H1 (cell line): Measurements from ENCODE around the gene WWC2. TPM values are rescaled to one million over a fixed set of nuclear protein-coding genes. Genes with fewer than 3 reads are reported as not detected.
A peak's percentile ranks its signal among the peaks of the same experiment; 100 is the strongest.

ENCODE experiments used
- CTCF ChIA-PET: fragments of 300-600 bp; sonication (Branson Sonifier 250); formaldehyde crosslinking; loops from one replicate; lab custom pipeline; 2021; ENCODE audit not compliant: partially characterized antibody; lab: Charles Lee
- POLR2A ChIA-PET: fragments of 300-600 bp; sonication (Branson Sonifier 250); formaldehyde crosslinking; loops from one replicate; lab custom pipeline; 2021; ENCODE audit warnings: inconsistent platforms; ENCODE audit not compliant: partially characterized antibody; lab: Charles Lee
- DNase-seq, 2 experiments: peaks; one replicate each; pipeline versions ENCODE4 v3.0.0 to v3.0.0-alpha.2; 2010 to 2022; ENCODE audit warnings: low spot score in 2 of 2, low read depth in 1 of 2, mixed read lengths in 1 of 2
- FAIRE-seq: peaks from 2 replicates; lab custom pipeline; 2011; peaks lifted over from hg19 to GRCh38; lab: Jason Lieb, UNC
- H2AFZ ChIP-seq: 2 replicates; pipeline ENCODE4 v1.8.1; 2012; ENCODE audit warnings: low read length, inconsistent platforms
- H2AK5ac ChIP-seq: 2 replicates; pipeline ENCODE4 v1.6.1; 2013; ENCODE audit warnings: low read depth, low read length
- H2BK120ac ChIP-seq: replicated peaks from 2 replicates; pipeline ENCODE3; 2013; ENCODE audit warnings: low read depth, low read length, inconsistent platforms
- H2BK12ac ChIP-seq: 2 replicates; pipeline ENCODE4 v1.6.1; 2013; ENCODE audit warnings: low read depth, low read length
- H2BK15ac ChIP-seq: 2 replicates; pipeline ENCODE4 v1.6.1; 2013; ENCODE audit warnings: low read length
- H2BK20ac ChIP-seq: 2 replicates; pipeline ENCODE4 v1.6.1; 2013; ENCODE audit warnings: low read length
- H2BK5ac ChIP-seq: 2 replicates; pipeline ENCODE4 v1.6.1; 2013; ENCODE audit warnings: low read depth, low read length
- H3K14ac ChIP-seq: 2 replicates; pipeline ENCODE4 v1.6.1; 2013; ENCODE audit warnings: inconsistent platforms; ENCODE audit not compliant: insufficient read length
- H3K18ac ChIP-seq: 2 replicates; pipeline ENCODE4 v1.6.1; 2013; ENCODE audit warnings: low read length; ENCODE audit errors: extremely low read depth
- H3K23ac ChIP-seq: 2 replicates; pipeline ENCODE4 v1.6.1; 2013; ENCODE audit warnings: inconsistent platforms; ENCODE audit not compliant: insufficient read length
- H3K23me2 ChIP-seq: 2 replicates; pipeline ENCODE4 v1.6.1; 2013; ENCODE audit warnings: low read depth, low read length
- H3K27ac ChIP-seq: 2 replicates; pipeline ENCODE4 v1.6.1; 2011; ENCODE audit warnings: low read depth, low read length, inconsistent platforms
- H3K27me3 ChIP-seq, 4 experiments: replicated peaks in 1 of 4; 1 replicate in 1 of 4; 2 replicates in 3 of 4; pipeline versions ENCODE4 v1.6.1 to v1.8.1; 2011 to 2013; ENCODE audit warnings: low read length in 3 of 4, mild to moderate bottlenecking in 3 of 4, inconsistent platforms in 2 of 4, mixed read lengths in 2 of 4, moderate library complexity in 1 of 4; ENCODE audit not compliant: control insufficient read depth in 3 of 4, insufficient read depth in 3 of 4; ENCODE audit errors: extremely low read depth in 1 of 4
- H3K36me3 ChIP-seq, 4 experiments: 2 replicates each; pipeline versions ENCODE4 v1.6.1 to v1.8.1; 2011 to 2013; ENCODE audit warnings: mild to moderate bottlenecking in 4 of 4, low read length in 3 of 4, moderate library complexity in 2 of 4, control low read depth in 1 of 4, inconsistent platforms in 1 of 4; ENCODE audit not compliant: insufficient read depth in 4 of 4, control insufficient read depth in 2 of 4
- H3K4ac ChIP-seq: replicated peaks from 2 replicates; pipeline ENCODE3; 2013; ENCODE audit warnings: low read length, low read depth, mixed read lengths, inconsistent platforms; ENCODE audit not compliant: insufficient read length
- H3K4me1 ChIP-seq, 4 experiments: replicated peaks in 1 of 4; 1 replicate in 1 of 4; 2 replicates in 3 of 4; pipeline versions ENCODE4 v1.6.1 to v1.8.1; 2011 to 2013; ENCODE audit warnings: low read length in 3 of 4, inconsistent platforms in 2 of 4, mixed read lengths in 1 of 4; ENCODE audit not compliant: insufficient read depth in 4 of 4, control insufficient read depth in 3 of 4
- H3K4me2 ChIP-seq, 2 experiments: 2 replicates each; pipeline versions ENCODE4 v1.6.1 to v1.8.1; 2011 to 2013; ENCODE audit warnings: low read depth in 2 of 2, low read length in 2 of 2, control low read depth in 1 of 2, inconsistent platforms in 1 of 2, mild to moderate bottlenecking in 1 of 2; ENCODE audit not compliant: insufficient read depth in 1 of 2
- H3K4me3 ChIP-seq, 4 experiments: fragments of 200-600, 300-600 bp in 1 of 4; sonication (generic), shearing (Covaris generic), sonication (Bioruptor Twin) in 1 of 4; 2 replicates each; pipeline versions ENCODE4 v1.5.1 to v1.8.1; 2011 to 2016; ENCODE audit warnings: low read length in 4 of 4, low read depth in 3 of 4, control low read depth in 2 of 4, inconsistent platforms in 2 of 4, mild to moderate bottlenecking in 2 of 4, mixed read lengths in 1 of 4, moderate library complexity in 1 of 4; ENCODE audit not compliant: insufficient read depth in 2 of 4; ENCODE audit errors: extremely low read depth in 1 of 4
- H3K56ac ChIP-seq: replicated peaks from 2 replicates; pipeline ENCODE3; 2013; ENCODE audit warnings: low read depth, mild to moderate bottlenecking, mixed read lengths, low read length, inconsistent platforms; ENCODE audit not compliant: insufficient read length
- H3K79me1 ChIP-seq: 2 replicates; pipeline ENCODE4 v1.6.1; 2013; ENCODE audit warnings: low read depth, low read length, control low read depth
- H3K79me2 ChIP-seq, 2 experiments: 2 replicates each; pipeline versions ENCODE4 v1.6.1 to v1.8.1; 2012 to 2013; ENCODE audit warnings: low read length in 2 of 2, mild to moderate bottlenecking in 2 of 2, inconsistent platforms in 1 of 2; ENCODE audit not compliant: insufficient read depth in 2 of 2, control insufficient read depth in 1 of 2
- H3K9ac ChIP-seq, 4 experiments: replicated peaks in 1 of 4; 1 replicate in 1 of 4; 2 replicates in 3 of 4; pipeline versions ENCODE4 v1.6.1 to v1.8.1; 2011 to 2013; ENCODE audit warnings: low read depth in 3 of 4, low read length in 3 of 4, control low read depth in 2 of 4, mild to moderate bottlenecking in 2 of 4, moderate library complexity in 2 of 4, inconsistent platforms in 1 of 4; ENCODE audit errors: extremely low read depth in 1 of 4
- H3K9me3 ChIP-seq, 2 experiments: 2 replicates each; pipeline versions ENCODE4 v1.6.1 to v1.8.1; 2012 to 2013; ENCODE audit warnings: mild to moderate bottlenecking in 2 of 2, moderate library complexity in 2 of 2, control low read depth in 1 of 2, inconsistent platforms in 1 of 2, low read depth in 1 of 2, low read length in 1 of 2, mixed read lengths in 1 of 2; ENCODE audit not compliant: insufficient read depth in 2 of 2
- H4K20me1 ChIP-seq, 2 experiments: replicated peaks in 1 of 2; 2 replicates each; pipeline versions ENCODE3 to v1.8.1; 2011 to 2013; ENCODE audit warnings: inconsistent platforms in 2 of 2, low read length in 2 of 2, mild to moderate bottlenecking in 1 of 2; ENCODE audit not compliant: insufficient read depth in 2 of 2, control insufficient read depth in 1 of 2
- H4K5ac ChIP-seq: 2 replicates; pipeline ENCODE4 v1.6.1; 2013; ENCODE audit warnings: low read length, low read depth, mixed read lengths, inconsistent platforms; ENCODE audit not compliant: insufficient read length
- H4K8ac ChIP-seq: 2 replicates; pipeline ENCODE4 v1.8.0; 2013; ENCODE audit warnings: mild to moderate bottlenecking, moderate library complexity, low read length, inconsistent platforms; ENCODE audit not compliant: insufficient read depth; ENCODE audit errors: extremely low read depth
- H4K91ac ChIP-seq: replicated peaks from 2 replicates; pipeline ENCODE3; 2013; ENCODE audit warnings: low read length, mixed read lengths, inconsistent platforms; ENCODE audit not compliant: insufficient read length
- BACH1 ChIP-seq: IDR thresholded peaks from 2 replicates; pipeline ENCODE4 v1.6.1; 2012; ENCODE audit warnings: low read length, improper control_type of control experiment
- EP300 ChIP-seq, 2 experiments: IDR thresholded peaks; 1 replicate in 1 of 2; 2 replicates in 1 of 2; pipeline ENCODE4 v1.6.1; 2011 to 2012; ENCODE audit warnings: low read depth in 2 of 2, low read length in 2 of 2, mild to moderate bottlenecking in 2 of 2, borderline replicate concordance in 1 of 2, inconsistent platforms in 1 of 2, moderate library complexity in 1 of 2
- HDAC2 ChIP-seq, 2 experiments: fragments of 300-600 bp in 1 of 2; sonication (generic) in 1 of 2; IDR thresholded peaks; 2 replicates each; pipeline ENCODE4 v1.6.1; 2011 to 2012; ENCODE audit warnings: low read depth in 2 of 2, low read length in 2 of 2, mild to moderate bottlenecking in 2 of 2, moderate library complexity in 2 of 2, borderline replicate concordance in 1 of 2, inconsistent platforms in 1 of 2
- KDM1A ChIP-seq: fragments of 200-600, 300-600 bp; sonication (generic); IDR thresholded peaks from 2 replicates; pipeline ENCODE4 v1.7.1; 2016; ENCODE audit warnings: mild to moderate bottlenecking, low read length, borderline replicate concordance
- KDM4A ChIP-seq: IDR thresholded peaks from one replicate; pipeline ENCODE4 v1.7.1; 2012; ENCODE audit warnings: low read depth, mild to moderate bottlenecking, moderate library complexity, low read length, inconsistent platforms; ENCODE audit not compliant: severe bottlenecking
- PHF8 ChIP-seq: fragments of 200-600 bp; sonication (generic); conservative IDR thresholded peaks from 2 replicates; pipeline ENCODE4 v1.7.1; 2012; ENCODE audit warnings: low read depth, mild to moderate bottlenecking, inconsistent platforms, low read length, moderate library complexity
- RXRA ChIP-seq: IDR thresholded peaks from 2 replicates; pipeline ENCODE4 v1.6.1; 2011; ENCODE audit warnings: low read depth, mild to moderate bottlenecking, low read length, moderate library complexity; ENCODE audit not compliant: insufficient read depth
- TBP ChIP-seq: IDR thresholded peaks from 2 replicates; pipeline ENCODE4 v1.6.1; 2011; ENCODE audit warnings: low read depth, low read length, improper control_type of control experiment
- WGBS, 2 experiments: shearing (Covaris generic) in 1 of 2; methylation state at CpG; one replicate each; pipeline versions ENCODE4 v1.1.6 to v1.1.7; 2013 to 2015; ENCODE audit warnings: low lambda C conversion rate in 2 of 2, mixed read lengths in 2 of 2, inconsistent platforms in 1 of 2, low coverage in 1 of 2, missing lambda C conversion rate in 1 of 2; ENCODE audit not compliant: insufficient replicate concordance in 2 of 2, insufficient coverage in 1 of 2, insufficient read length in 1 of 2; ENCODE audit errors: extremely low coverage in 1 of 2, missing lambda C conversion rate in 1 of 2; 5-methylcytosine and 5-hydroxymethylcytosine counted together
- polyA plus RNA-seq, 7 experiments: library from polyadenylated mRNA; depleted of rRNA in 3 of 7; stranded (reverse) in 5 of 7; unstranded in 2 of 7; fragments of >200 nt in 5 of 7; fragments of 200-250 nt in 2 of 7; gene quantifications; 1 replicate in 5 of 7; 2 replicates in 1 of 7; 4 replicates in 1 of 7; pipeline versions ENCODE4 v1.2.1 to v1.2.3, GENCODE V29; 2011 to 2013; ENCODE audit warnings: missing spikeins in 2 of 7, mixed read lengths in 2 of 7
- total RNA-seq: library from RNA; stranded (reverse); fragmentation: NEBNext Ultra II Directional; extraction: Animal tissue kit (Norgen Biotek cat#: 25700); gene quantifications from 2 replicates; pipeline ENCODE4 v1.2.1, GENCODE V29; 2021
- TF ChIP-seq, protein P1 (sequence below): IDR thresholded peaks from 2 replicates; pipeline ENCODE4 v1.6.1; 2012; ENCODE audit warnings: inconsistent platforms

WWC2 gene
- total and polyA plus RNA-seq, 2 of the 8 experiments (the other 6 are each of a cell fraction or from before 2014, with no cell fraction given) = 17.6 to 135 TPM

DNA sequence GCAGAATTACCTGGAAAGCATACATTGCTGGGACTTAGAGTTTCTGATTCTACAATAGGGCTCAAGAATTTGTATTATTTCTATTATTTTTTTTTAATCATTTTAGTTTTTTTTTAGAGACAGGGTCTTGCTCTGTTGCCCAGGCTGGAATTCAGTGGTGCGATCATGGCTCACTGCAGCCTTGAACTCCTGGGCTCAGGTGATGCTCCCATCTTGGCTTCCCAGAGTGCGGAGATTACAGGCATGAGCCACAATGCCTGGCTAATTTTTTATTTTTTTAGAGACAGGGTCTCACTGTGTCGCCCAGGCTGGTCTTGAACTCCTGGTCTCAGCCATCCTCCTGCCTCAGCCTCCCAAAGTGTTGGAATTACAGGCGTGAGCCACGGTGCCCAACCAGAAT, 92.6 kb downstream of the WWC2 start:
- POLR2A ChIA-PET = interaction anchor here (2.9 kb wide), 1 partner anchor 93 kb away, joined by 13 read pairs; the partner anchor contains the start of gene WWC2
- H3K4me2 ChIP-seq = no peak overlapping the region

More for the DNA sequence above, 92.6 kb downstream of the WWC2 start:
- Histone ChIP-seq H3K56ac (no peak overlapping the region), H3K27ac (no peak overlapping the region), H3K79me1 (peaks cover 2% of the 10 kb centered on the region; the same call in 1 of the 2 replicates), H3K36me3 (peaks cover 0 to 5% (median 0%) of the 10 kb centered on the region in 4 experiments; a peak in 1 of 8 replicates), H4K91ac (no peak overlapping the region), H3K23ac (no peak overlapping the region), H2BK12ac (no peak overlapping the region), H4K5ac (no peak overlapping the region), H2AFZ (no peak overlapping the region), H4K8ac (no peak overlapping the region), H3K4me1 (peaks cover under 1 to 16% (median 8%) of the 10 kb centered on the region in 4 experiments; a peak in 6 of 7 replicates), H4K20me1 (peaks cover 0 to 2% of the 10 kb centered on the region in 2 experiments), H2BK120ac (no peak overlapping the region), H3K9ac (no peak overlapping the region), H3K14ac (no peak overlapping the region), H2BK15ac (no peak overlapping the region), H3K9me3 (no peaks in the 10 kb centered on the region), H2AK5ac (no peak overlapping the region), H2BK20ac (no peak overlapping the region), H3K4ac (no peak overlapping the region), H2BK5ac (no peak overlapping the region), H3K4me3 (no peak overlapping the region), H3K79me2 (peaks cover 0 to 87% of the 10 kb centered on the region in 2 experiments; a peak in 3 of 4 replicates), H3K27me3 (no peaks in the 10 kb centered on the region), H3K18ac (no peak overlapping the region), H3K23me2 (no peaks in the 10 kb centered on the region)
- WGBS, 2 experiments = 93% methylated on average over 5 of the region's 5 CpGs; no CpG with 5 or more reads in 1 of the 2 experiments
- TF ChIP-seq RXRA = no peak
- peak; percentile 55; the same call in 1 of the 2 replicates for TF ChIP-seq KDM1A
- TF ChIP-seq BACH1 = no peak
- TF ChIP-seq TBP = no peak
- peak in 1 of 2 experiments; percentile 47; a peak in 1 of 4 replicates for TF ChIP-seq HDAC2 (IDR thresholded peaks at IDR 0.05; ENCODE audit: borderline replicate concordance in 1 of 2, low read depth in 2 of 2, low read length in 2 of 2)
- no peak for TF ChIP-seq KDM4A
- TF ChIP-seq PHF8 = no peak
- TF ChIP-seq, protein P1, sequence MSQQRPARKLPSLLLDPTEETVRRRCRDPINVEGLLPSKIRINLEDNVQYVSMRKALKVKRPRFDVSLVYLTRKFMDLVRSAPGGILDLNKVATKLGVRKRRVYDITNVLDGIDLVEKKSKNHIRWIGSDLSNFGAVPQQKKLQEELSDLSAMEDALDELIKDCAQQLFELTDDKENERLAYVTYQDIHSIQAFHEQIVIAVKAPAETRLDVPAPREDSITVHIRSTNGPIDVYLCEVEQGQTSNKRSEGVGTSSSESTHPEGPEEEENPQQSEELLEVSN = no peak
- no peak for TF ChIP-seq EP300 (IDR thresholded peaks at IDR 0.05; ENCODE audit: borderline replicate concordance in 1 of 2, low read depth in 2 of 2, low read length in 2 of 2)
- FAIRE-seq (no peak), DNase-seq (no peak)
- CTCF ChIA-PET = interaction anchor here (0.6 to 1.8 kb wide), 5 partner anchors 11 to 71 kb away, joined by 3 to 4 read pairs (median 3); no protein-coding TSS in a partner anchor
